ENCODE results near the gene COA4.

COA4 gene

DNA sequence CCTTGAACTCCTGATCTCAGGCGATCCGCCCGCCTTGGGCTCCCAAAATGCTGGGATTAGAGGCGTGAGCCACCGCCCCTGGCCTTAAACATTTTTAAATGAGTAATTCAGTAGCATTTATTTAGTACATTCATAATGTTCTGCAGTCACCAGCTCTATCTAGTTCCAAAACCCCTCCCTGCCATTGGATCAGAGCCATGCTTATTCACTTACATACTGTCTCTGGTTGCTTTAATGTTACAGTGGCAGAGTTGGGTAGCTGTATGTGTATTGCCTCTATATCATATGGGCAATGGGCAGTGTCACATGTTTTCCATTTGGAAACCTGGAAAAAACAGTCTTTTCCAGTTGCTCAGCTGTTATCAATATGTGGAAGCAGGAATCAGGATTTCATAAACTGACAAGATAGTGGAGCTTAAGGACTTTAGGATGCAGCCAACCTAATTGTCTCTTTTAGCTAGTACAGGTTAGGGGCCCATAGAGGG is 10.5 kb downstream of the COA4 start:
- DNase-seq (ENCODE audit: low read depth) = no peak

DNA sequence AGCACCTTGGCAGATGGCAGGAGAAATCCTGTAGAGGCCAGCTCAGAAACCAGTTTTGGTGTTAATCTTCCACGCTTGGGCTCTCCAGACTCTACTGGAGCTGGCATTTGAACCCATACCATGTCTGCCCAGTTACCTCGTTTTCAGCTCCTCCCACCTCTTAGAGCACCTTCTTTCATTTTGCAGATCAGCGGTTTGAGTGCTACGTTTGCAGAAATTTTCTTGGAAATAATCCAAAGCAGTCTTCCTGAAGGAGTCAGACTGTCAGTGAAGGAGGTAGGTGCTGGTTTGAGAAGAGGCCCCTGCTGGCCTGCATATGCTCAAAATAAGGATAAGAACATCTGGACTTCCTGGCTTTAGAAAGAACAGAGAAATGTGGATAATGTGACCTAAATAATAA is 13.7 kb downstream of the COA4 start:
- DNase-seq (ENCODE audit: low read depth) = no peak

DNA sequence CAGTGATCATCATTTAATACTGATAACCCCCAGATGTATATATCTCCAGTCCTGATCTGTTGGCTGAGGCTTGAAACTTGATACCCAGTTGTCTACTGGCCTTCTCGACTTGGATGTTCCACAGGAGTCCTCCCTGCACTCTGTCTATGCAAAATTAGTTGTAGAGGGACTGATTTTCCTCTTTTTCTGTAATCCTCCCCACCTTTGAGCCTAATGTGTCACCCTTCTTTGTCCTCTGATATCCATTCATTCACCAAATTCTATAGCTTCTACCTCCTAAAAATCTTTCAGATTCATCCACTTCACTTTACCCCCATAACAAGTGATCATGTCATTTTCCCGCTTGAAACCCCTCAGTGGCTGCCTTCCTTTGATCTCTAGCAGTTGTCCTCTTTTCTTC is 16.4 kb downstream of the COA4 start:
- no peak for DNase-seq (ENCODE audit: low read depth)

DNA sequence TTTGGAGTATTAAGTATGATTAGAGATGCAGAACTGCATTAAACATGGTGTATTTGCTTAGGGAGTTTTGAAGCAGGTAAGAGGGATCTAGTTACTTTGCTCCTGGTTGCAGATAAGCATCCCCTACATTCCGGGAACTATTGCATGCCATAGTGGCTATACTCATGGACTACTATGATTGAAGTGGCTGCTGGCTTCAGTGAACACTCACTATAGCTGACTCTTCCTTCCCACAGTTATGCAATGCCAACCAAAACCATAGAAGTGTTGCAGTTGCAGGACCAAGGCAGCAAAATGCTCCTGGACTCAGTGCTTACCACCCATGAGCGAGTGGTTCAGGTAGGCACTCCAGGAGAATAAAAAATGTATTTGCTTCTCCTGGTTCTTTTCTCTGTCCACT is 17.0 kb downstream of the COA4 start:
- no peak for DNase-seq (ENCODE audit: low read depth)

DNA sequence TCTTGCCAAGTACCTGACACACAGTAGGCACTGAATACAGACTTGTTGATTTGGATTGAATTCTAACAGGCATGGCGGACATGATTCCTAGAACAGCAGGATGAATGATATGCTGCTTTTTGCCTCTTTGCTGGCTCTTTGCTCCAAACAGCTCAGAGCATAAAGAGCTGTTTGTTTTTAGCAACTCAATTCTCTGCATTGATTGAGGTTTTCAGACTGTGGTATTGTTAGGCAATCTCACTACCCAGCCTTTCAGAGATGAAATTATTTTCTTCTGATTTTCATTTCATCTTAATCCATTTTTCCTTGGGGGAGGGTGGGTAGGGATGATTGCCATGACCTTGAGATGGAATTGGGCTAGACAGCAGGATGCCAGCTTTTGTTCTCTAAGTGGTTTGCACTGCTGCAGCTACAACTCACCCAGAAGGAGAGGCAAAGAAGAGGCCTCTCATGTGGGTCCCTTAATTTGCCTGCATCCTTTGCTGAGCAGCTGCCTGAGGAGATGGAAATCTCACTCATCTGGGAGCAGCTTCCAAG is 20.5 kb downstream of the COA4 start:
- no peak for DNase-seq (ENCODE audit: low read depth)

DNA sequence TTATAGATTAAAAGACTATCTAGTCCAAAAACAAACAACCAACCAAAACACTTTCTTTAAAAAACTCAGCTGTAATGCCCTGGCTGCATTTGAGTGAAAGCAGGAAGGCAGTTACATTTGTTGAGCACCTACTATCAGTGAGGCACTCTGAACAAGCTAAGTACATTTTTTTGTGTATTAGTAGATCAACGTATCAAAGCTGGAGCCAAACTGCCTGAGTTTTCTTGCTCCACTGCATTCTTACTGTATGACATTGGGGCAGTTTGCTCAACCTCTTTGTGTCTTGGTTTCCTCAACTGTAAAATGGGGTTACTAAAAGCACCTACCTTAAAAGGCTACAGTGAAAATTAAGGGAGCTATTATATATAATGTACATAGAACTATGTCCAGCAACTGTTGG is 22.0 kb downstream of the COA4 start:
- DNase-seq (ENCODE audit: low read depth) = no peak

DNA sequence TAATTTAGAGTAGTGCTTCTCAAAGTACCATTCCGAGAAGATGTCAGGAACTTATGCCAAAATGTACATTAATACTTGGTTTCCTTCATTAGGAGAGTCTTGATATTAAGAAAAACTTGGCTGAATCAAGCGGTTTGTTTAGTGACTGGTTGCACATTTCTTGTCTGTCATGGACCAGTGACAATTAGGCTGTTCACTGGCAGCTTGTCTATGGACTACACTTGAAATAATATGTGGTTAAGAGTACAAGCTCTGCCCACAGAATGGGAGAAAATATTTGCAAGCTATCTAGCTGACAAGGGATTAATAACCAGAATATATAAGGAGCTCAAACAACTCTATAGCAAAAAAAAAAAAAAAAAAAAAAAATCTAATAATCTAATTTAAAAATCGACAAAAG is 24.6 kb downstream of the COA4 start:
- no peak for DNase-seq (ENCODE audit: low read depth)

DNA sequence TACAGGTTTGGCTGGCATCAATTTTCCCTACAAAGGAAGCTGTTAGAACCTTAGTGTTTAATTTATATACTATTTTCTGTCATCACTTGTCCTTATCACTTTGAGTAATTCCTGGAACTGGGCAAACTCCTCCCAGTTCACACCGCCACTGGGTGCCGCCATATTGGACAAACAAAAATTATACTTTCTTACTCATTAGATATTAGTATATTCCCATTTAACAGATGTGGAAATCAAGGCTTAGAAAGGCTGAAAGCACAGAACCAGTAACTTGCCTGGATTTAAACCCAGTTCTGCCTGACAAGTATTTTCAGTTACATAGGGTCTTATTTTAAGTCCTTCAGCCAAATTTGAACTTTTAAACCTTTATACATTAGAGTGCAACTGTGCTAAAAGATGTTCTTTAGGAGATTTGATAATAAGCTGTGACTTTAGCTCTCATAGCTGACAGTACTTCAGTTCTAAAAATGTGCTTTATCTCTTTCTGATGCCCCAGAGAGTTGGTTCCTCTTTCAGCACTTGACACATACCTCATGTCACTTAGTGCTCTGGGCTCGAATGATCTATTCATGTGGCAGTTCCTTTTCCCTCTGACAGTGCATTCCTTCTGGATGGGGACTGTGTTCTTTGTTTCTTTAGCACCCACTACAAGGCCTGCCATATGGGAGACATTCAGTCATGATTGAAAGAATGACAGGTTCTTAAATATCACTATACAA is 25.4 kb downstream of the COA4 start:
- DNase-seq (ENCODE audit: low read depth) = no peak

DNA sequence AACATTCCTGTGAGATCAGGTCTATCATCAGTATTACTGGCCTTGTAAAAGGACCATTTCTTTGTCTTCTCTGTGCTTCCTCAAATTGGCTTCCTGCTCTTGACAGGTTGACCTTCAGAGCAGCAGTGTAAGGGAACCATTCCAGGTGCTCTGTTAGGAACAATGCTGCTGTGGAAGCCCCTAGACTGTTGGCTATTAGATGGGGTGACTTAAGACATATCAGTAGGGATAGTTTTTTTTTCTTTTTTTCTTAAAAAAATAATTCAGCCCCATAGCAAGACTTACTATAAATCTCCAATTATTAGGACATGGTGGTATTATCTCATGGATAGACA is 37.6 kb downstream of the COA4 start:
- DNase-seq (ENCODE audit: low read depth) = no peak

DNA sequence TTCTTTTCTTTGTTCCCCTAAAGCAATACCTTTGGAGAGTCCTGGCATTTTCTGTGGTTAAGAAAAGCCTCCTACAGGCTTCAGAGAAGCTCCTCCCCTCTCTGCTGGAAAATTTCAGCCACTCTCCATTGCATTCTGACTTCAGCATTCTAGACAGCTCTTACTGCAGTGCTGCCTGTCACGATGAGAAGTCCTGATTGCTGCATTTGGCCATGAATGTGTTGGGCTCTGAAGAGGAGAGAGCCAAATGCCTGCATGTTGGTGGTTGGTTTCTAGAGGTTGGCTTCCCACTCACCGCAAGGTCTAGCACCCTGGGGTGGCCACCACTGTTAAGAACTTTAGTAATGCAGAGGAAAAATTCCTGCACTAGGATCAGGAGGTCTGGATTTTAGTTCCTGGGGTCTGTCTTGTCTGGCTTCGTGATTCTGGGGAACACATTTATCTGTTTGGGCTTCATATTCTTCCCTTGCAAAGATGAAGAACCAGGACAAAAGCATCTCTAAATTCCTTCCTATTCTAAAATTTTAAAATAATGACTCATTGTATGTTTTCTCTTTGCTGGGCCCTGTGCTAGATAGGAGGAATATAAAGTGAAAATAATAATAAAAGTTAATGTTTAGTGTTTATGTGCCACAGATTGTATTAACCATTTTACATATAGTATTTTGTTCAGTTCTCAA is 38.1 kb downstream of the COA4 start:
- DNase-seq (ENCODE audit: low read depth) = no peak

DNA sequence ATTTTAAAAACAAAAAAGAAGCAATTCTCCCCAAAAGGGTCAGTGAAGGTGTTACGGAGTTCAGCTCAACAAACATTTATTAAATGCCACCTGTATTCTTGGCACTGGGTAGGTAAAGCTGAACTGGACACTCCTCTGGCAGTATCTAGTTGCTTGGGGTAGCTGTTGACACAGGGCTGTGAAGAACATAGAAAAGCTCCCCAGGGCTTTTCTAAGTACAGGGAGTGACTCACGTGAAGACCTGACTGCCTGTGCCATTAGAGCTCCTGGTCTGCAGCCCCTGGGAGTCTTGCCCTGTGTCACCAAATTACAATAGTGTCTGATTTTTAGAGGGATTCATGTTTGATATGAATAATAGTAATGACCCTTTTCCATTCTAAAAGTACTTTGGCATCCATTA is 43.6 kb downstream of the COA4 start:
- no peak for DNase-seq (ENCODE audit: low read depth)

DNA sequence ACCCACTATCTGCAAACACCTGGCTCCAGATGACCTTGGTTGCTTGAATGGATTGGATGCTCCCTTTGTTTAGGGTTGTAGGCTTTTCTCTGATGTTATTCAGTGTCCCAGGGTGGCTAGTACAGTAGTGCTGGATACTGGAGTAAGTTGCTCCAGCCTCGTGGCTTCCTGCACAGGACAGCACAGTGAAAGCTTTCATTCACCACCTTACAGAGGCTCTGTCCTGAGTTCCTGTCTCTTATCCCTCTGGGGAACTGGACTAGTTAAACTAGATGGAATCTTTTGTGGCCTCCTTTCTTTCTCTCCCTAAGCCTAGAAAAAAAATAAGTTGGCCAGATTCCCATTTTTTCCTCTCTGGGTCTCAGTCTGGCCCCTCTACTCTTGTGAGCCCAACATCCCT is 46.4 kb downstream of the COA4 start:
- DNase-seq (ENCODE audit: low read depth) = no peak

All from stimulated activated CD8-positive, alpha-beta memory T cell treated with anti-CD3 and anti-CD28 coated beads, Interleukin-4, amount 100 ng/mL, for 24 hours (primary cell).